ENCODE measurements around the gene APCDD1.

APCDD1 gene

GRCh38 chr18:10431680-10432079, 22.8 kb upstream of the APCDD1 start:
- no peak for DNase-seq (ENCODE audit: extremely low read depth in 1 of 2, low read depth in 1 of 2)

DNA sequence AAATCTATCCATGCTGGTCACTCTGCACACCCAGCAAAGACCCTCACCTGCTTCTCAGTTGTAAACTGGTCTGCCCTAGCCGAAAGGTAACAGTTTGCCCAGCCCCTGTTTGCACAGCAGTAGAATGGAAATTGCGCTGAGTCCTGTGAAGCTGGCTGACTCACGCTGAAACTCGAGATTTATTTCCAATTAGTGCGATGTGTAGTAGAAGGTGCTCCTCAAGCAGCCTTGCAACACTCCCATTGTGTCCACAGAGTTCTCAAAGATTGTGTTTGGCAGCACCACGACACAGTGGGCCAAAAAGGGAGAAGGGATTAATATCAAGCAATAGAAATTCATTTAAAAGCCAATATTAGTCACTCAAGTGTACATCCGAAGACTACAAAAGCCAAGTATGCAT, 21.7 kb upstream of the APCDD1 start:
- no peak for DNase-seq (ENCODE audit: extremely low read depth in 1 of 2, low read depth in 1 of 2)

GRCh38 chr18:10436160-10436559, 18.3 kb upstream of the APCDD1 start:
- no peak for DNase-seq (ENCODE audit: extremely low read depth in 1 of 2, low read depth in 1 of 2)

GRCh38 chr18:10437837-10438236, 16.6 kb upstream of the APCDD1 start:
- no peak for DNase-seq (ENCODE audit: extremely low read depth in 1 of 2, low read depth in 1 of 2)

DNA sequence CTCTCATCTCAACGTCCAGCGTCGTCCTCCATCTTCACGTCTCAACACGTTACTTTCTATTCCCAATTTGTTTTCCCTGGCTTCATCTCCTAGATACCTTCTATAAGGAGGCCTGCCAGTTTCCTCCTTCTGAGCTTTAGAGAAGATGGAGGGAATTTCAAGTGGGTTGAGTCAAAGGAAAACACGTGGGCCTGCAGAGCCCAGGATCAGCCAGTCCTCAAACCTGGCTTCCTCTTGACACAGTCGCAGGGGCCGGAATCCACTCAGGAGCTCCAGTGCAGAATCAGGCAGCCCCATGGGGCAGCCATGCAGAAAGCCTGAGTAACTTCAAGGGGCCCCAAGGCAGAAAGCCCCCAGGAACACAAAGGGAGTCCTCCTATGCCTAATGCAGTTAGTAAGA, 14.5 kb upstream of the APCDD1 start:
- no peak for DNase-seq (ENCODE audit: extremely low read depth in 1 of 2, low read depth in 1 of 2)

- no peak for DNase-seq (ENCODE audit: extremely low read depth in 1 of 2, low read depth in 1 of 2)
Observed at GRCh38 chr18:10440884-10441283, 13.6 kb upstream of the APCDD1 start.

GRCh38 chr18:10441472-10441871, 13.0 kb upstream of the APCDD1 start:
- DNase-seq (ENCODE audit: extremely low read depth in 1 of 2, low read depth in 1 of 2), result no peak

- no peak for DNase-seq (ENCODE audit: extremely low read depth in 1 of 2, low read depth in 1 of 2)
Observed at GRCh38 chr18:10442551-10442971, 11.9 kb upstream of the APCDD1 start.

GRCh38 chr18:10443001-10443400, 11.4 kb upstream of the APCDD1 start:
- DNase-seq (ENCODE audit: extremely low read depth in 1 of 2, low read depth in 1 of 2), result no peak

DNA sequence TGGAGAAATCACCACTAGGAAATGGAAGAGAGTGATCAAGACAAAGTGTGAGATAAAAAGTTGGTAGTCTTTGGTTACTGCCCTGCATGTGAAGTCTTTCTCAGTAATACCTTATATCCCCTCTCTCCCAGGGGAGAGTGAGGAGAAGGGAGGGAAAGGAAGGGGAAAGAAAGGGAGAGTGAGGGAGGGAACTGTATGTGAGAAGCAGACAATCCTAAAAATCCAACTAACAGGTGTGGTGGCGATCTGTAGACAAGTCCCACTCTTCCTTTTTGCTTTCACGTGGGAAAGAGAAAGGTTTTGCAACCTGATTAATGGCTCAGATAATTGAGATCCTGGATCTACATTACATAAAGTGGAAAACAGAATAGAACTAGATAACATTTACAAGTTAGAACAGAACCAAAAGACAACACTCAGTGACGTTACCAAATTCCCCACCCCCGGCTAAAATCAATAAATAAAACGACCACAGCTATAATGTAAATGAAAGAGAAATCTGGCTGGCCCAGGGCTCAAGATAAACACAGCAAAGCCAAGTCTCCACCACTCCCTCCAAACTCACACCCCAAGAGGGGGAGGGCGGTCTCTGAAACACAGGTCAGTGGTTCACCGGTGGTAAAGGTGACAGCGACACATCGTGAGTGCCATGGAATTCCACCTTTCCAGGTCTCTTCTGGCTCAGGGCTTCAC, 10.0 kb upstream of the APCDD1 start:
- DNase-seq (ENCODE audit: extremely low read depth in 1 of 2, low read depth in 1 of 2), result no peak

GRCh38 chr18:10449396-10449795, 5.0 kb upstream of the APCDD1 start:
- DNase-seq (ENCODE audit: extremely low read depth in 1 of 2, low read depth in 1 of 2), result no peak

DNA sequence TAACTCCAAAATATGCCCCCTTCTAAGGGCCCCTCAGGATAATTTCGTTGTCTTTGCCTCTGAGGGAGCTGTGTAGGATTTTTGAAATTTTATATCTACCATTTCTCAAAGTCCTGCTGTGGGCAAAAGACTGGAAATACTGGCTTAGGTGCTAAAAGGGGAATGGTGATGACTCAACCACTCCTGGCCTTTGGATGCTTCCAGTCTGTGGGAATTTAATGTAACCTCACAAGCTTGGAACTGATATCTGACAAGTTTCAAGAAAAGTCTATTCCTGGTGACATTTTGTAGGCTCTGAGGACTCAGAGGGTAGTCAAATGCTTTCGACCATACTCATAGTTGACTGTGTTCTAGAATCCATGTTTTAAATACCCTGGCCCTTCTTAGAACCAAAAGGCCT, 3.4 kb upstream of the APCDD1 start:
- no peak for DNase-seq (ENCODE audit: extremely low read depth in 1 of 2, low read depth in 1 of 2)

DNA sequence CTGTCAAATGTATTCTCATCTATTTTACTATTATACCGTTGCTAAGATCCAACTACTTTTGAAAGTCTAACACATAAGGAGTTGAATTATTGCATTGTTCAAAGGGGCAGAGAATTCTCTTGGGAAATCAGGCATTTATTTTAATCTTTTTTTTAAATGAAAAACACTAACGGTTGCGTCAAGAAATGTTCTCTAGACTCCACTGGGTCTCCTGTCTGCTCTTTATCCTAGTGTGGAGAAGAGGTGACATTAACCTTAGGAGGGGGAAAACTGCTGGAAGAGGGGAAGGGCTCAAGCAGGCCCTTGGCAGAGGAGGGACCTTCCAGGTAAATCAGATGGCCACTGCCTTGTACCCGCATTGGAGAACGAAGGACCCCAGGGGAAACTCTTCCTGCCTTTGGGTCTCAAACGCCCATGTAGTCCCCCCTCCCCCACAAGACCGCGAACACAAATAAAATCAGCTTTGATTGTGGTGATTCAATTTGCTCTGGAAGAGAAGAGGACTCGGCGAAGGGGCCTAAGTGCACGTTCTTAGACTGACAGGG, 1.1 kb upstream of the APCDD1 start:
- DNase-seq (ENCODE audit: extremely low read depth in 1 of 2, low read depth in 1 of 2), result no peak

GRCh38 chr18:10454681-10455557, 484 bp downstream of the APCDD1 start:
- no peak for DNase-seq (ENCODE audit: extremely low read depth in 1 of 2, low read depth in 1 of 2)

- DNase-seq (ENCODE audit: extremely low read depth in 1 of 2, low read depth in 1 of 2), result no peak
Observed at GRCh38 chr18:10455726-10456453, 1.5 kb downstream of the APCDD1 start.

- no peak for DNase-seq (ENCODE audit: extremely low read depth in 1 of 2, low read depth in 1 of 2)
Observed at GRCh38 chr18:10456718-10457117, 2.3 kb downstream of the APCDD1 start.

DNA sequence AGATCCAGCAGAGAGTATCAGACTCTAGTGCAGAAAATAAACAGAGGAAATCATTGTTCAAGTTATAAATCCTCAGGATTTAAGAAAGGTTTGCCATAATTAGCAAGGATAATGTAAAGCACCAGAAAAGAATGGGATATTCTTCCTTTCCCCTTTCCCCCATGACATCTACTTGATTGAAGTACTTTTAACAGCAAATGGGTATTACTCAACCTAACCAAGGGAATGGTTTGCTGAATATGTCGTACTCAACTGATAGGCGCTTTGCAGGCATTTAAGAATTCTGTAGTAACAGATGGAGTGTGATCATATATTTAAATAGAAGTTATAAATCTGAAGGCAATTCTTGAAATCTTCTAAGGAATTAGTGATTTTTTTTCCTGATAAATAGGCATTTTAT, 2.7 kb downstream of the APCDD1 start:
- DNase-seq (ENCODE audit: extremely low read depth in 1 of 2, low read depth in 1 of 2), result no peak

GRCh38 chr18:10457767-10458166, 3.3 kb downstream of the APCDD1 start:
- DNase-seq (ENCODE audit: extremely low read depth in 1 of 2, low read depth in 1 of 2), result no peak

DNA sequence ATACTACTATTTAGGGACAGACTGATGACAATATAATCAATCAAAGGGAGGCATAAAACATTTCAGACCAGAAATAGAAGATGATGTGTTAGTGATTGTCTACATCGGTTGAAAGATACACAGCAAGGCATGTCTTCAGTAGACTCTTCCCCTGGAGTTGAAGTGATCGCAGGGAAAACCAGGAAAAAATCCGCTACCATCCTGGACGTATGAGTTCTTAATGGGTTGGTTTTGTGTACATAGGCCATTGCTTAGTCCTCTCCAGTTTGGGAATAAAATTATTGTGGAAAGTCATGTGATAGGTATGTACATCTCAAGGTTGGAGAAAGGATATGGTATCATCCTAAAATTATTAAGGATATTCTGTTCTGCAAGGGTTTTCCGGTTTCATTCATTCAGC, 4.3 kb downstream of the APCDD1 start:
- no peak for DNase-seq (ENCODE audit: extremely low read depth in 1 of 2, low read depth in 1 of 2)

GRCh38 chr18:10459587-10459986, 5.2 kb downstream of the APCDD1 start:
- DNase-seq (ENCODE audit: extremely low read depth in 1 of 2, low read depth in 1 of 2), result no peak

DNA sequence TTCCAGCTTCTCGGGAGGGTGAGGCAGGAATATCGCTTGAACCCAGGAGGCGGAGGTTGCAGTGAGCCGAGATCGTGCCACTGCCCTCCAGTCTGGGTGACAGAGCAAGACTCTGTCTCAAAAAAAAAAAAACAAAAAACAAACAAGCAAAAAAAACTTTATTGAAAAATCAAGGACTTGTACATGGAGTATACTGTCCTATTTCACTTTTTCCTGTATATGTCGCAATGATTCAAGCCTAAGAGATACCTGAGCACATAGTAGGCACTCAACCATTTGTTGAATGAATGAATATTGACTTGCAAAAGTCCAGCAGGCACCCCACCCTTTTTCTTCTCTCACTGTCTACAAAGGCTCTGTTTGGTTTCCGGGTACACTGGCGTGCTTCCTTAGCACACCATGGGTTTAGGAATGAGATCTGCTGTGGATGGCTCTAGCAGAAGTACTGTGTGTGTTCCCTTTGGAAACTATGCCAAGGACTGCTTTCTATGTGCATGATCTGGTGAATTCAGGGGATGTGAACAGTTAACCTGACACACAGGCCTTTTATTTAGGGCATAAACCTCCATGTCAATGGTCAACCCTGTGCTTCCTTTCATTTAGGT, 6.1 kb downstream of the APCDD1 start:
- DNase-seq (ENCODE audit: extremely low read depth in 1 of 2, low read depth in 1 of 2), result no peak
